A673 (cell line): ENCODE results near the gene RNF217.

ENCODE experiments used
- CTCF ChIP-seq: fragments of 300-800, 200-600 bp; sonication (generic); conservative IDR thresholded peaks from 2 replicates; pipeline ENCODE4 v1.5.1; 2017; ENCODE audit warnings: low read depth, mild to moderate bottlenecking, antibody characterized with exemption, low read length, moderate library complexity, mixed read lengths
- EZH2 ChIP-seq: fragments of 200-600 bp; sonication (generic); IDR thresholded peaks from 2 replicates; pipeline ENCODE4 v1.6.1; 2017; ENCODE audit warnings: borderline replicate concordance, low read depth, mild to moderate bottlenecking, mixed read lengths, antibody characterized with exemption, low read length; ENCODE audit not compliant: poor library complexity, severe bottlenecking

- no peak for TF ChIP-seq CTCF
- TF ChIP-seq EZH2: no peak
These were observed 42.0 kb downstream of the RNF217 start for GRCh38 chr6:125004198-125004597.
